WTC11 (cell line): ENCODE data around the gene BNC1.

ENCODE experiments used
- CREB1 ChIP-seq: sonication (generic); formaldehyde crosslinking; IDR thresholded peaks from 2 replicates; pipeline ENCODE4 v1.8.0; 2023; ENCODE audit warnings: mild to moderate bottlenecking, missing genetic modification reagents
- FOXJ3 ChIP-seq: sonication (generic); formaldehyde crosslinking; IDR thresholded peaks from 2 replicates; pipeline ENCODE4 v1.9.0; 2021; ENCODE audit warnings: missing genetic modification reagents, mild to moderate bottlenecking, borderline replicate concordance
- SMAD3 ChIP-seq: sonication (generic); formaldehyde crosslinking; IDR thresholded peaks from 2 replicates; pipeline ENCODE4 v1.8.0; 2022; ENCODE audit warnings: missing genetic modification reagents, mild to moderate bottlenecking, borderline replicate concordance
- TEAD4 ChIP-seq: sonication (generic); formaldehyde crosslinking; IDR thresholded peaks from 2 replicates; pipeline ENCODE4 v1.8.0; 2022; ENCODE audit warnings: mild to moderate bottlenecking, missing genetic modification reagents
- ZNF121 ChIP-seq: sonication (generic); formaldehyde crosslinking; IDR thresholded peaks from 2 replicates; pipeline ENCODE4 v1.8.0; 2023; ENCODE audit warnings: missing genetic modification reagents
- ZNF138 ChIP-seq: sonication (generic); formaldehyde crosslinking; conservative IDR thresholded peaks from 2 replicates; pipeline ENCODE4 v1.8.1; 2022; ENCODE audit warnings: mild to moderate bottlenecking, moderate library complexity, missing genetic modification reagents
- TF ChIP-seq, protein P1 (sequence below): fragments of 200-600 bp; IDR thresholded peaks from 2 replicates; pipeline ENCODE4 v1.8.0; 2022; ENCODE audit warnings: antibody characterized with exemption
- TF ChIP-seq, protein P2 (sequence below): sonication (generic); formaldehyde crosslinking; IDR thresholded peaks from 2 replicates; pipeline ENCODE4 v1.8.1; 2022; ENCODE audit warnings: low read depth, mild to moderate bottlenecking, moderate library complexity, missing genetic modification reagents, borderline replicate concordance
- TF ChIP-seq, protein P3 (sequence below): sonication (generic); formaldehyde crosslinking; IDR thresholded peaks from 2 replicates; pipeline ENCODE4 v1.8.1; 2023; ENCODE audit warnings: mild to moderate bottlenecking, moderate library complexity, missing genetic modification reagents
- TF ChIP-seq, protein P4 (sequence below): sonication (generic); formaldehyde crosslinking; IDR thresholded peaks from 2 replicates; pipeline ENCODE4 v1.8.0; 2022; ENCODE audit warnings: mild to moderate bottlenecking, missing genetic modification reagents
- TF ChIP-seq, protein P5 (sequence below): sonication (generic); formaldehyde crosslinking; IDR thresholded peaks from 2 replicates; pipeline ENCODE4 v1.8.1; 2022; ENCODE audit warnings: low read depth, missing genetic modification reagents, borderline replicate concordance

DNA sequence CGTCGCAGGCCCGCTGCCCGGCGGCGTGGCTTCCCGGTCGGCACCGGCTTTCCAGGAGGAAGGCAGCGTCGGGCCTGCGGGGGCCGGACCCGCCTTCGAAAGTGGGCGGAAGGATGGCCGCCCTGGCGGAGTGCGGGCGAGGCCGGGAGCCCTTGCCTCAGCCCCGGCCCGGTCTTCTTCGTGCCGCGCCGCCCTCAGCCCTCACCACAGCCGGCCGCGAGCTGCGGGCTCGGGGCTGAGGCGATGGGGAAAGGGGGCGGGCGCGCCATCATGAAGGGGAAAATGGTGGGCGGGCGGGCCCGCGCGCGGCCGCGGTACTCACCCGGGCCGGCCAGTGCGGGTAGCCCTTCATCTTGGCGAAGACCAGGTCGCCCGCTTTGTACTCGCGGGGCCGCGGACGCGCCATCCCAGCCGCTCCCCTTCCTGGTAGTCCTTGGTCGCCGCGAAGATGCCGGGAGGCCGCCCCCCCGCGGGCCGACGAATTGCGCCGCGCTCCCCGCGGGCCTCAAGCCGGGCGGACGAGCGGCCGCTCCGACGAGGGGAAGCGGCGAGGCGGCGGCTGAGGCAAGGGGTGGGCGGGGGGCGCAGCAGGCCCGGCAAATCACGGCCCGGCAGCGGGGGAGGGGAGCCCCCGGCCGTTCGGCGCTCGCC is 77.3 kb downstream of the BNC1 start:
- 0 out of 2 replicates have a peak, but pooled peaks have one; percentile 59 for TF ChIP-seq ZNF138 (CRISPR knock-in tag)
- TF ChIP-seq, protein P1, sequence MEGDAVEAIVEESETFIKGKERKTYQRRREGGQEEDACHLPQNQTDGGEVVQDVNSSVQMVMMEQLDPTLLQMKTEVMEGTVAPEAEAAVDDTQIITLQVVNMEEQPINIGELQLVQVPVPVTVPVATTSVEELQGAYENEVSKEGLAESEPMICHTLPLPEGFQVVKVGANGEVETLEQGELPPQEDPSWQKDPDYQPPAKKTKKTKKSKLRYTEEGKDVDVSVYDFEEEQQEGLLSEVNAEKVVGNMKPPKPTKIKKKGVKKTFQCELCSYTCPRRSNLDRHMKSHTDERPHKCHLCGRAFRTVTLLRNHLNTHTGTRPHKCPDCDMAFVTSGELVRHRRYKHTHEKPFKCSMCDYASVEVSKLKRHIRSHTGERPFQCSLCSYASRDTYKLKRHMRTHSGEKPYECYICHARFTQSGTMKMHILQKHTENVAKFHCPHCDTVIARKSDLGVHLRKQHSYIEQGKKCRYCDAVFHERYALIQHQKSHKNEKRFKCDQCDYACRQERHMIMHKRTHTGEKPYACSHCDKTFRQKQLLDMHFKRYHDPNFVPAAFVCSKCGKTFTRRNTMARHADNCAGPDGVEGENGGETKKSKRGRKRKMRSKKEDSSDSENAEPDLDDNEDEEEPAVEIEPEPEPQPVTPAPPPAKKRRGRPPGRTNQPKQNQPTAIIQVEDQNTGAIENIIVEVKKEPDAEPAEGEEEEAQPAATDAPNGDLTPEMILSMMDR, result no peak
- no peak for TF ChIP-seq SMAD3
- no peak for TF ChIP-seq FOXJ3 (CRISPR knock-in tag)
- no peak for TF ChIP-seq ZNF121 (CRISPR knock-in tag)
- peak; percentile 73 for TF ChIP-seq TEAD4
- TF ChIP-seq, protein P2, sequence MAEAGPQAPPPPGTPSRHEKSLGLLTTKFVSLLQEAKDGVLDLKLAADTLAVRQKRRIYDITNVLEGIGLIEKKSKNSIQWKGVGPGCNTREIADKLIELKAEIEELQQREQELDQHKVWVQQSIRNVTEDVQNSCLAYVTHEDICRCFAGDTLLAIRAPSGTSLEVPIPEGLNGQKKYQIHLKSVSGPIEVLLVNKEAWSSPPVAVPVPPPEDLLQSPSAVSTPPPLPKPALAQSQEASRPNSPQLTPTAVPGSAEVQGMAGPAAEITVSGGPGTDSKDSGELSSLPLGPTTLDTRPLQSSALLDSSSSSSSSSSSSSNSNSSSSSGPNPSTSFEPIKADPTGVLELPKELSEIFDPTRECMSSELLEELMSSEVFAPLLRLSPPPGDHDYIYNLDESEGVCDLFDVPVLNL (CRISPR knock-in tag), result 0 out of 2 replicates have a peak, but pooled peaks have one; percentile 76
- no peak for TF ChIP-seq CREB1 (CRISPR knock-in tag)
- TF ChIP-seq, protein P3, sequence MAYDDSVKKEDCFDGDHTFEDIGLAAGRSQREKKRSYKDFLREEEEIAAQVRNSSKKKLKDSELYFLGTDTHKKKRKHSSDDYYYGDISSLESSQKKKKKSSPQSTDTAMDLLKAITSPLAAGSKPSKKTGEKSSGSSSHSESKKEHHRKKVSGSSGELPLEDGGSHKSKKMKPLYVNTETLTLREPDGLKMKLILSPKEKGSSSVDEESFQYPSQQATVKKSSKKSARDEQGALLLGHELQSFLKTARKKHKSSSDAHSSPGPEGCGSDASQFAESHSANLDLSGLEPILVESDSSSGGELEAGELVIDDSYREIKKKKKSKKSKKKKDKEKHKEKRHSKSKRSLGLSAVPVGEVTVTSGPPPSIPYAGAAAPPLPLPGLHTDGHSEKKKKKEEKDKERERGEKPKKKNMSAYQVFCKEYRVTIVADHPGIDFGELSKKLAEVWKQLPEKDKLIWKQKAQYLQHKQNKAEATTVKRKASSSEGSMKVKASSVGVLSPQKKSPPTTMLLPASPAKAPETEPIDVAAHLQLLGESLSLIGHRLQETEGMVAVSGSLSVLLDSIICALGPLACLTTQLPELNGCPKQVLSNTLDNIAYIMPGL, result peak; percentile 93; the same call in 1 of the 2 replicates
- TF ChIP-seq, protein P4, sequence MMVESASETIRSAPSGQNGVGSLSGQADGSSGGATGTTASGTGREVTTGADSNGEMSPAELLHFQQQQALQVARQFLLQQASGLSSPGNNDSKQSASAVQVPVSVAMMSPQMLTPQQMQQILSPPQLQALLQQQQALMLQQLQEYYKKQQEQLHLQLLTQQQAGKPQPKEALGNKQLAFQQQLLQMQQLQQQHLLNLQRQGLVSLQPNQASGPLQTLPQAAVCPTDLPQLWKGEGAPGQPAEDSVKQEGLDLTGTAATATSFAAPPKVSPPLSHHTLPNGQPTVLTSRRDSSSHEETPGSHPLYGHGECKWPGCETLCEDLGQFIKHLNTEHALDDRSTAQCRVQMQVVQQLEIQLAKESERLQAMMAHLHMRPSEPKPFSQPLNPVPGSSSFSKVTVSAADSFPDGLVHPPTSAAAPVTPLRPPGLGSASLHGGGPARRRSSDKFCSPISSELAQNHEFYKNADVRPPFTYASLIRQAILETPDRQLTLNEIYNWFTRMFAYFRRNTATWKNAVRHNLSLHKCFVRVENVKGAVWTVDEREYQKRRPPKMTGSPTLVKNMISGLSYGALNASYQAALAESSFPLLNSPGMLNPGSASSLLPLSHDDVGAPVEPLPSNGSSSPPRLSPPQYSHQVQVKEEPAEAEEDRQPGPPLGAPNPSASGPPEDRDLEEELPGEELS (CRISPR knock-in tag), result no peak
- TF ChIP-seq, protein P5, sequence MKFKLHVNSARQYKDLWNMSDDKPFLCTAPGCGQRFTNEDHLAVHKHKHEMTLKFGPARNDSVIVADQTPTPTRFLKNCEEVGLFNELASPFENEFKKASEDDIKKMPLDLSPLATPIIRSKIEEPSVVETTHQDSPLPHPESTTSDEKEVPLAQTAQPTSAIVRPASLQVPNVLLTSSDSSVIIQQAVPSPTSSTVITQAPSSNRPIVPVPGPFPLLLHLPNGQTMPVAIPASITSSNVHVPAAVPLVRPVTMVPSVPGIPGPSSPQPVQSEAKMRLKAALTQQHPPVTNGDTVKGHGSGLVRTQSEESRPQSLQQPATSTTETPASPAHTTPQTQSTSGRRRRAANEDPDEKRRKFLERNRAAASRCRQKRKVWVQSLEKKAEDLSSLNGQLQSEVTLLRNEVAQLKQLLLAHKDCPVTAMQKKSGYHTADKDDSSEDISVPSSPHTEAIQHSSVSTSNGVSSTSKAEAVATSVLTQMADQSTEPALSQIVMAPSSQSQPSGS, result no peak
